HFF-Myc (cell line): ENCODE results near the gene UBE4B.

Source experiments
- DNase-seq: peaks from one replicate; pipeline ENCODE4 v3.0.0-alpha.2; 2011; ENCODE audit warnings: low read depth; ENCODE audit errors: extremely low read depth
- H3K4me3 ChIP-seq: replicated peaks from 2 replicates; pipeline ENCODE4 v1.5.1; 2011; ENCODE audit warnings: low read depth, mild to moderate bottlenecking, control low read depth, low read length
- TF ChIP-seq, protein P1 (sequence below): IDR thresholded peaks from 2 replicates; pipeline ENCODE4 v1.5.1; 2012; ENCODE audit warnings: mild to moderate bottlenecking, low read depth, low read length, control low read depth; ENCODE audit errors: missing control alignments

UBE4B gene

GRCh38 chr1:10078494-10078893, 45.7 kb downstream of the UBE4B start:
- no peak for DNase-seq
- TF ChIP-seq, protein P1, sequence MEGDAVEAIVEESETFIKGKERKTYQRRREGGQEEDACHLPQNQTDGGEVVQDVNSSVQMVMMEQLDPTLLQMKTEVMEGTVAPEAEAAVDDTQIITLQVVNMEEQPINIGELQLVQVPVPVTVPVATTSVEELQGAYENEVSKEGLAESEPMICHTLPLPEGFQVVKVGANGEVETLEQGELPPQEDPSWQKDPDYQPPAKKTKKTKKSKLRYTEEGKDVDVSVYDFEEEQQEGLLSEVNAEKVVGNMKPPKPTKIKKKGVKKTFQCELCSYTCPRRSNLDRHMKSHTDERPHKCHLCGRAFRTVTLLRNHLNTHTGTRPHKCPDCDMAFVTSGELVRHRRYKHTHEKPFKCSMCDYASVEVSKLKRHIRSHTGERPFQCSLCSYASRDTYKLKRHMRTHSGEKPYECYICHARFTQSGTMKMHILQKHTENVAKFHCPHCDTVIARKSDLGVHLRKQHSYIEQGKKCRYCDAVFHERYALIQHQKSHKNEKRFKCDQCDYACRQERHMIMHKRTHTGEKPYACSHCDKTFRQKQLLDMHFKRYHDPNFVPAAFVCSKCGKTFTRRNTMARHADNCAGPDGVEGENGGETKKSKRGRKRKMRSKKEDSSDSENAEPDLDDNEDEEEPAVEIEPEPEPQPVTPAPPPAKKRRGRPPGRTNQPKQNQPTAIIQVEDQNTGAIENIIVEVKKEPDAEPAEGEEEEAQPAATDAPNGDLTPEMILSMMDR = no peak

DNA sequence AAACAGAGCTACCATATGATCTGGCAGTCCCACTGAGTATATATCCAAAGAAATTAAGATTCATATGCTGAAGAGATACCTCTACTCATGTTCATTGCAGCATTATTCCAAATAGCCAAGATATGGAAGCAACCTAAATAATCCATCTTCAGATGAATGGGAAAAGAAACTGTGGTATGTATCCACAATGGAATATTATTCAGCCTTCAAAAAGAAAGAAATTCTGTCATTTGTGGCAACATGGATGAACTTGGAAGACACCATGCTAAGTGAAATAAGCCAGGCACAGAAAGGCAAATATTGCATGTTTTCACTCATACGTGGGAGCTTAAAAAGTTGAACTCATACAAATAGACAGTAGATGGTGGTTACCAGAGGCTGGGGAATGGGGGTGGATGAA, 47.8 kb downstream of the UBE4B start:
- TF ChIP-seq, protein P1 = no peak
- H3K4me3 ChIP-seq = no peak overlapping the region
- no peak for DNase-seq

More at GRCh38 chr1:10078494-10078893, 45.7 kb downstream of the UBE4B start:
- no peak overlapping the region for H3K4me3 ChIP-seq

DNA sequence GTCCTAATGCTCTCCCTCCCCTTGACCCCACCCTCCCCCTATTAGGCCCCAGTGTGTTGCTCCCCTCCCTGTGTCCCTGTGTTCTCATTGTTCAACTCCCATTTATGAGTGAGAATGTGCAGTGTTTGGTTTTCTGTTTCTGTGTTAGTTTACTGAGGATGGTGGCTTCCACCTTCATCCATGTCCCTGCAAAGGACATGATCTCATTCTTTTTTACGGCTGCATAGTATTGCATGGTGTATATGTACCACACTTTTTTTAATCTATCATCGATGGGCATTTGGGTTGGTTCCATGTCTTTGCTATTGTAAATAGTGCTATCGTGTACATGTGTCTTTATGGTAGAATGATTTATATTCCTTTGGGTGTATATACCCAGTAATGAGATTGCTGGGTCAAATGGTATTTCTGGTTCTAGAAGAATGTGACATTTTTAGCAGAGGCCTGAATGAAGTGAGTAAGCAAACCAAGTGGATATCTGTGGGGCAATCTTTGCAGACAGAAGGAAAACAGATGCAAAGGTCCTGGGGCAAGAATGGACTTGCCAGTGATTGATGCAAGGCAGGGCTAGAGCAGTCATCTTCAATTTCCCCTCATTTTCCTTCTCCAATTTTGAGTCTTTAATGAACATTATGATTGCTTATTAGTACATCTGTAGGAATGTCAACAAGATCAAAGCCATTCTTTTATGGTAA, 50.2 kb downstream of the UBE4B start:
- TF ChIP-seq, protein P1 = no peak
- H3K4me3 ChIP-seq = no peak overlapping the region
- no peak for DNase-seq

DNA sequence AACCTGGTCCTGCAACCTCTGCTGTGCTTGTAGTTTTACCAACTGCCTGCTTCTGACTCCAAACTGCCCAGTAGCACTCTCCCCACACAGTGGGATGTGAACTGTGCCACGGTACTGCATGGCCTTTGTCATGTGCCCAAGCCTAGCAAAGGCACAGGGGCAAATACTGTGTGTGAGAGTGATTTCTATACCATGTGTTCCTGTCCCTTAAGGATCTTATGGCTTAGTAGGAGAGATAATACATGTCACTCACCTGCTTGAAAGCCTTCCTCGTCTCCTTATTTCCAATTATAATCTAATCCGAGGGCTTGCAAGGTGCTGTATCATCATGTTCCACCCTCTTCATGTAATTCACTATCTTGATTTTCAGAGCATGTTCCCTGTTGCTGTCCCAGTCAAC, 51.3 kb downstream of the UBE4B start:
- no peak for DNase-seq
- no peak overlapping the region for H3K4me3 ChIP-seq
- TF ChIP-seq, protein P1 = no peak

- no peak for DNase-seq
- H3K4me3 ChIP-seq = no peak overlapping the region
- TF ChIP-seq, protein P1 = no peak
Measured at GRCh38 chr1:10085076-10085475, 52.3 kb downstream of the UBE4B start.

DNA sequence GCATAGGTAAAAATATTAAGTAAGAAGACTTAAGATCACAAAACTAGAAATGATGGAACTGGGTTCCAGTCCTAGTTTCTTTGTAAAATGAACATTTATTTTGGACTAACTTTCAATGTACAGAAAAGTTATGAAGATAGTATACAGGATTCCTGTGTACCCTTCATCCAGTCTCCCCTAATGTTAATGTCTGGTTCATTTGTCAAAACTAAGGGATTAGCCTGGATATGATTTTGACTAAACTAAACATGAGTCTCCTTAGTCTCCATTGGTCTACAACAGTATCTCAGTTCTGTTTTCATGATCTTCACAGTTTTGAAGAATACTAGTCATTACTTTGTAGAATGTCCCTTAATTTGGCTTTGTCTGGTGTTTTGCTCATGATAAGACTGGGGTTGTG, 54.5 kb downstream of the UBE4B start:
- TF ChIP-seq, protein P1 = no peak
- H3K4me3 ChIP-seq = no peak overlapping the region
- DNase-seq = no peak

GRCh38 chr1:10101929-10102328, 69.2 kb downstream of the UBE4B start:
- DNase-seq = no peak
- no peak overlapping the region for H3K4me3 ChIP-seq
- TF ChIP-seq, protein P1 = no peak
